ENCODE results near the gene LAMA2.

Gene LAMA2

GRCh38 chr6:129233458-129234134 is 350.7 kb downstream of the LAMA2 start:
- DNase-seq, result no peak

- DNase-seq, result no peak
Observed at GRCh38 chr6:129235167-129236000, 352.4 kb downstream of the LAMA2 start.

GRCh38 chr6:129236001-129236517 is 353.1 kb downstream of the LAMA2 start:
- DNase-seq, result no peak

GRCh38 chr6:129238991-129239390 is 356.1 kb downstream of the LAMA2 start:
- DNase-seq, result no peak

GRCh38 chr6:129239825-129240491 is 357.0 kb downstream of the LAMA2 start:
- DNase-seq, result no peak

- DNase-seq, result no peak
Observed at GRCh38 chr6:129240492-129240853, 357.5 kb downstream of the LAMA2 start.

GRCh38 chr6:129242546-129242945 is 359.6 kb downstream of the LAMA2 start:
- no peak for DNase-seq

GRCh38 chr6:129243377-129243776 is 360.4 kb downstream of the LAMA2 start:
- no peak for DNase-seq

GRCh38 chr6:129248946-129249345 is 366.0 kb downstream of the LAMA2 start:
- DNase-seq, result no peak

GRCh38 chr6:129251669-129252376 is 368.9 kb downstream of the LAMA2 start:
- DNase-seq, result no peak

- no peak for DNase-seq
Observed at GRCh38 chr6:129252377-129253071, 369.6 kb downstream of the LAMA2 start.

GRCh38 chr6:129253242-129253641 is 370.3 kb downstream of the LAMA2 start:
- no peak for DNase-seq

- DNase-seq, result no peak
Observed at GRCh38 chr6:129253727-129254126, 370.8 kb downstream of the LAMA2 start.

GRCh38 chr6:129257196-129257595 is 374.3 kb downstream of the LAMA2 start:
- no peak for DNase-seq

GRCh38 chr6:129262661-129263060 is 379.7 kb downstream of the LAMA2 start:
- DNase-seq, result no peak

- no peak for DNase-seq
Observed at GRCh38 chr6:129263176-129263575, 380.2 kb downstream of the LAMA2 start.

- no peak for DNase-seq
Observed at GRCh38 chr6:129264480-129265045, 381.6 kb downstream of the LAMA2 start.

- DNase-seq, result no peak
Observed at GRCh38 chr6:129267028-129267427, 384.1 kb downstream of the LAMA2 start.

GRCh38 chr6:129269076-129269475 is 386.1 kb downstream of the LAMA2 start:
- DNase-seq, result no peak

GRCh38 chr6:129269891-129270290 is 387.0 kb downstream of the LAMA2 start:
- DNase-seq, result no peak

- no peak for DNase-seq
Observed at GRCh38 chr6:129270450-129270849, 387.5 kb downstream of the LAMA2 start.

- DNase-seq, result no peak
Observed at GRCh38 chr6:129273161-129273560, 390.2 kb downstream of the LAMA2 start.
